Fibroblast of peridontal ligament (primary cell): ENCODE measurements around the gene CSNK1G2.
A peak's percentile ranks its signal among the peaks of the same experiment; 100 is the strongest.

Experiments used
- DNase-seq: peaks from one replicate; pipeline ENCODE4 v3.0.0-alpha.2; 2010; ENCODE audit errors: extremely low read depth

CSNK1G2 gene

DNA sequence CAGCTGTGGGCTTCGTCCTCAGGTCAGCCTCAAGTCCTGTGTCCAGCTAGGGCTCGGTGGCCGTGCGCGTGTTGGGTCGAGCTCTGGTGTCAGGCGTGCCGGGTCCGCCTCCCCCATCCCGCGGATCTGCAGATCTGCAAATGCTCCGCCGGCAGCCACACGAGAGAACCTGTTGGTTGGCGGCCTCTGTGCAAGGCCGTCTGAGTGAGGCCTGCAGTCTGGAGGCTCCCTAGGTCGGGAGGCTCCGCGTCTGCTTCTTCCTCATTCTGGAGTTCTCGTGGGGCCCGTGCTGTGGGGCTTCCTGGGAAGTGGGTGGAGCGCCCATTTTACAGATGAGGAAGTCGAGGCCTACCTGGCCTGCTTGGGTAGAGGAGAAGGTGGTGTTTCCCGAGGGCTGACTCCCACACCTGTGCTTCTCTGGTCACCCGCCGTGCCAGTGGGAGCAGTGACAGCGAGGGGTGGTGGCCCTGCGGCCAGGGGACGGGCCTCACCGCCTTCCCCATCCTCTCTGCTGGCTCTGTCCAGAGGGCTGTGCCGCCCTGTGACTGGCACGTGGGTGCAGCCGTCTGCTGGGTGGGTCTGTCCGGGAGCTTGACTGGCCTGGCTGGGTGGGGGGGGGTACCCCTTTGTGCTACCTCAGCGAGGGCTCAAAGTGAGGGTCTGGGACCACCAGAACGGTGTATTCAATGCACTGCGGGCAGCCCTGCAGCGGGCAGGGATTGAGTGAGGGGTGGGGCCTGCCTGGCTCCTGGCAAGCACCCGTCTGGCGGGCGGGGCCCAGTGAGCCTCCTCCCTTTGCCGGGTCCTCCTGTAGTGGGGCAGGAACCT is 3.3 kb downstream of the CSNK1G2 start:
- DNase-seq = no peak

DNA sequence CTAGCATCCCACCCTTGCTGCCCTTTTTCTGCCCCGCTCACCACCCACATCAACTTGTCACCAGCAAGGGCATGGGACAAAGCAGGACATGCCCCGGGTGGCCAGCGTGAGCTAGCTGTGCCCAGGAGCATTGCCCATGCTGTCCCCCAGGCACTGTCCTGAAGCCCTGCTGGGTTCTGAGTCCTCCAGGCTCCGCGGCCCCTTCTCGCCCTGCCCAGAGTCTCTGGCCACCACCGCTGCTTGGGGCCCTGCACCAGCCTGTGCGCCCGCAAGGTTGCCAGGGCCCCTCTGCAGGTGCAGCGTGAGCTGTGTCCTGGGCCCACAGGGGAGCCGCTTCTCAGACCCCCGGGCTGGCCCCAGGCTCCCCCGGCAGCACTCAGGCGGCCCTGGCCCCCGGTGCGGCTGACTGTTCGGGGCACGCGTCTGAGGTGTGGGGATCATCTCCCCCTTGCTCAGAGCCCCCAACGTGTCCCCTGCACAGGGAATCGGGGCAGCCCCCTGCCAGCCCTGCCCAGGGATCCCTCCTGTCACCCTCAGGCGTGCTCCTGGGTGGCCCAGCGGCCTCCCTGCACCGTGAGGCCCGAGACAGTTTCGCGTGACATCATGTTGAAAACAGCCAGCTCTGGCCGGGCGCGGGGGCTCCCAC is 4.1 kb downstream of the CSNK1G2 start:
- no peak for DNase-seq

DNA sequence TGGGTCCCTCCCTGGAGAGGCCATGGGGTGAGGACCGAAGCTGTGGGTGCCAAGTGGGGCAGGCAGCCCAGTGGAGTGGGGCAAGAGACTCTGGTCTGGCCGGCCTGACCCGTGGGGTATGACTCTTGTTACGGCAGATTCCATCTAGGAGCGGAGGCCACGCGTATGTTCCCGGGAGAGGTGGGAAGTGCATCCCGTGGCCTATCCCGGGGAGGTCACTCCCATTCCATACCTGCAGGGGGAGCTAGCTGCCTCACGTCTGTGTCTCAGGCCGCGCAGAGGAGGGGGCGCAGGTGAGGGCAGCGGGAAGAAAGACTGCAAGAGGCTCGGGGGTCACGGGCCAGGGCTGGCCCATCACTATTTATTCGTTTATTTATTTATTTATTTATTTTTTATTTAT is 4.9 kb downstream of the CSNK1G2 start:
- no peak for DNase-seq

DNA sequence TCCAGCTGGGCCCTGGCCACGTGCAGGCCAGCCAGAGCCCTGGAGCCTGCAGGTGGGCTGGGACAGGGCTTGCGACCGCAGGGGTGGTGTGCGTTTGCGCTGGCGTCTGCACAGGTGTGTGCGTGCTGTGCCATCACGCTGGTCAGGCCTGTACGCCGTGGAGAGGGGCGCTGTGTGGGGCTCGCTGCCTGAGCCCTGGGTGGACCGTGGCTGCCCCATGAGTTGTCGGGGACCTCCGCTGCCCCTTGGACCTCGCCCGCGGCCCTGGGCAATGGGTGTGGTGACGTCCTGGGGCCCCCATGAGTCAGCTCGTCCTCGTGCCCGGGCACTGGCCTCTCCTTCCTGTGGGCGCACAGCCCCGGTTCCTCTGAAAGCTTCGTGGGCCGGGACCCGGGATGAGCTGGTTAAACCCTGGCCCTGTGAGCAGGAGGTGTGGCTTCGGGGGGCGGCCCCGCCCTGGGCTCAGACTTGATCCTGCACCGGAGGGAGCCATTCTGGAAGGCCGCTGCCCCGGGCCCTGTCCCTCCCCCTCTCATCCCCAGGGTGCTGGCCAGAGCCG is 6.8 kb downstream of the CSNK1G2 start:
- no peak for DNase-seq

DNA sequence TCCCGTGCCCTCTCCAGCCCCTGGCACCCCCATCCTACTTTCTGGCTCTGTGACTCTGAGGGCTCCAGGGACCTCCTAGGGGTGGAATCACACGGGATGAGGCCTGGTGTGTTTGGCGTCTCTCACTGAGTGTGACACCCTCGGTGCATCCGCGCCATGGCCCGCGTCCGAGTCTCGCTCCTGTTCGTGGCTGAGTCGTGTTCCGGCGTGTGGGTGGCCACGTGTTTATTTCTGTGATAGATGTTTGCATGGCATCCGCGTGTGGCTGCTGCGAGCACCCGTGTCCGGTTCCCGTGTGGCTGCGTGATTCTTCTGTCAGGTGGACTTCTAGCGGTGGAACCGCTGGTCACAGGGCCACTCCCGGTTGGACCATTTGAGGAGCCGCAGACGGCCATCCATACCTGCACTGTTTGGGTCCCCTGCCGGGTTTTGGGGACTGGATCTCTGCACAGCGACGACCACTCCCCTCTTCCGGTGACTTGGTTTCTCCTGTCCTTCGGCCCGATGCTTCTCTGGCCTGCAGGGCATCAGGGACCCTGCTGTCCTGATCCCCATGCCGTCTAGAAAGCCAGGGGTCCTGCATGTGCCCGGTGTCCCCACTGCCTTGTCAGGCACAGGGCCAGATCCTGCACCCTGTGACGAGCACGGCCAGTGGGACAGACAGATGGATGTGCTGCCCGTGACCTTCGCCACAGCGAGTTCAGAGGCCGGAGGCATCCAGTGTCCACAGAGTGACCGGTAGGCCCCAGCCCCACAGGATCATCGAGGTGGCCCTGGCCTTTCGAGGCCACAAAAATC is 8.5 kb downstream of the CSNK1G2 start:
- no peak for DNase-seq

DNA sequence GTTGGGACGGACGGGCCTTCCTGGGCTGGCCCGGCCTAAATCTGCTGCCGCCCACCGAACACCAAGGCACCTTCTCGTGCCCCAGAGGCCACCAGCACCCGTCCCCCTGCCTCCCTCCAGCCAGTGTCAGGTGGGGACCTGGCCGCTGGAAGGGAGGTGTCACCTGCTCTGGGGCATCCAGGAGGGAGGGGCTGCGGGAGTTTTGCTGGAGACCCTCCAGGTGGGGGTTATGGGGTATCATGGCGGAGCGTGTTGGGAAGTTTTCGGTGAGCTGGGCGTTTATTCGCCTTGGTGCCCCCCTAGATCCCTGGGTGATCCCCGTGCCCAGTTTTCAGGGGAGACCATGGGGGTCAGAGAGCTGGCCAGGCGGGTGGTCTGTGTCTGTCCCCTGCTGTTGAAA is 9.7 kb downstream of the CSNK1G2 start:
- DNase-seq = no peak

DNA sequence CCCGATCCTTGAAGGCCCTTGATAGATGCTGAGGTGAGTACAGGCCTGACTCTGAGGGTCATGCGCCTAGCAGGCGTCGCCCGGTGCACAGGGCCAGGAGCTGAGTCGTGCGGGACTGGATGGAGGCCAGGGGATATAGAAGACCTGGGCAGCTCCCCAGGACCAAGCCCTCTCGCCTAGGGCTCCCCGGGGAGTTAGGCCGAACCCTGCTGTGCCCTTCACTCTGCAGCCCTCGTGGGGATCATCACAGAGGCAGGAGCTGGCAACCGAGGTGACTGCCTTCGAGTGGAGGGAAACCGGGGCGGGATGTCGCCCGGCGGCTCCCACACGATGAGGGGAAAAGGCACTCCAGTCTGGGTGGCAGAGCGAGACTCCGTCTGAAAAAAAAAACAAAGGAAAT is 11.7 kb downstream of the CSNK1G2 start:
- no peak for DNase-seq

DNA sequence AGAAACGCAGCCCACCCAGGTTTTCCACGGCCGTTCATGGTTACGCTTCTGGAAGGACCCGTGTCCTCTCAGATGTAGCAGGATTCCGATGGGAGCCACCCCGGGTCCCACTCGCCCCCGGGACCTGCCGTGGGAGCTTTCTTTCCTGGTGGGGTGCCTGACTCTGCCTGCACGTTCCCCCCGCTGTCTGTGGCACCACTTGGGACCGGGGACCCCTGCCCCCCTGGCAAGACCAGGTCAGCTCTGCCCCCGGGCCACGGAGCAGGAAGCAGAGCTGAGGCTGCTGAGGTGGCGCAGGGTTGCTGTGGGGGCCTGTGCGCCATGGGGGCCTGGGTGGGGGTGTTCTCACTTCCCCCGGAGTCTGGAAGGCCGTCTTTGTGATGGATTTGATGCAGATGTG is 12.1 kb downstream of the CSNK1G2 start:
- DNase-seq = no peak

DNA sequence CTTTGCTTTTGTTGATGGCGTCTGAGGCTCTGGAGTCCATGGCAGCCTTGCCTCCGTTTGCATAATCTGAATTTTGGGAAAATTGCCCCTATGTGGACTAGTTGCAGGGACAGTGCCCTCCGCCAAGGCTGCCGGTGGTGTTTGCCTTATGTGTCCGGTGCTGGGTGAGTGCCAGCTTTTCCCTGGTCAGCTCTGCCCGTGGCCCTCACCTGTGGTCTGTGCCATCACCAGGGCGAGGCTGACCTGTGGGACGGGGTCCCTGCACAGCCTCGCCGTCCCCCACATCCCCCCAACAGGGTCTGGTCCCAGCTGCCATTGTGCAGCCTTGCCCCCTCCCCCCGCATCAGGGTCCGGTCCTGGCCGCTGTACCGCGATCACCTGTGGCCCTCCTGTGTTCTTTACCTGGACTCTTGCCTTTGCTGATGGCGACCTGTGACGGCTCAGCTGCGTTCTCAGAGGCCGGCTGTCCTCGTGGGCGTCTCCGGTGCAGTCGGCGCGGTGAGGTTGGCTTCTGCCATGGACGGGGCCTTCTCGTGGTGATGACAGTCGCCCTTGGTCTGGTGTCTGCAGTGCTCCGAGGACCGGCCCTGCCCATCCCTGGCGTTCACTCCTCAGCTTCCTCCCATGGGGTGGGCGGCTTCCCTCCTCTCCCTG is 12.6 kb downstream of the CSNK1G2 start:
- DNase-seq = no peak

DNA sequence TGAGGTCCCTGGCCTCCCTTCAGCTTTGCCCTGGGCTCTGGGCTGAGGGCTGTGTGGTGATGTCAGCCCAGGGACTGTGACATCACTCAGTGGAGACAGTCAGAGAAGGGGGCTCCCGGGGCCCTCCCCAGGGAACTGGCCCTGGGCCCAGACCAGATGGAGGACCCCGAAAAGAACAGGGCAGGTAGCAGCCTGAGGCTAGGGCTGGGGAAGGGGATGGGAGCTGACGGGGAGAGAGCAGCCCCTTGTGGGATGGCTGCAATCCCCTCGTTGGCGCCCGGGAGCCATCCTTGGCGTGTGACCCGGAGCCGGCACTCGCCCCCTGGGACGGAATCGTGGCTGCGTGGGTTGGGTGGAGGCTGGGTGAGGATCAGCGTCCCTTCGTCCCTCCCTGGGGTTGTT is 13.6 kb downstream of the CSNK1G2 start:
- DNase-seq = no peak

DNA sequence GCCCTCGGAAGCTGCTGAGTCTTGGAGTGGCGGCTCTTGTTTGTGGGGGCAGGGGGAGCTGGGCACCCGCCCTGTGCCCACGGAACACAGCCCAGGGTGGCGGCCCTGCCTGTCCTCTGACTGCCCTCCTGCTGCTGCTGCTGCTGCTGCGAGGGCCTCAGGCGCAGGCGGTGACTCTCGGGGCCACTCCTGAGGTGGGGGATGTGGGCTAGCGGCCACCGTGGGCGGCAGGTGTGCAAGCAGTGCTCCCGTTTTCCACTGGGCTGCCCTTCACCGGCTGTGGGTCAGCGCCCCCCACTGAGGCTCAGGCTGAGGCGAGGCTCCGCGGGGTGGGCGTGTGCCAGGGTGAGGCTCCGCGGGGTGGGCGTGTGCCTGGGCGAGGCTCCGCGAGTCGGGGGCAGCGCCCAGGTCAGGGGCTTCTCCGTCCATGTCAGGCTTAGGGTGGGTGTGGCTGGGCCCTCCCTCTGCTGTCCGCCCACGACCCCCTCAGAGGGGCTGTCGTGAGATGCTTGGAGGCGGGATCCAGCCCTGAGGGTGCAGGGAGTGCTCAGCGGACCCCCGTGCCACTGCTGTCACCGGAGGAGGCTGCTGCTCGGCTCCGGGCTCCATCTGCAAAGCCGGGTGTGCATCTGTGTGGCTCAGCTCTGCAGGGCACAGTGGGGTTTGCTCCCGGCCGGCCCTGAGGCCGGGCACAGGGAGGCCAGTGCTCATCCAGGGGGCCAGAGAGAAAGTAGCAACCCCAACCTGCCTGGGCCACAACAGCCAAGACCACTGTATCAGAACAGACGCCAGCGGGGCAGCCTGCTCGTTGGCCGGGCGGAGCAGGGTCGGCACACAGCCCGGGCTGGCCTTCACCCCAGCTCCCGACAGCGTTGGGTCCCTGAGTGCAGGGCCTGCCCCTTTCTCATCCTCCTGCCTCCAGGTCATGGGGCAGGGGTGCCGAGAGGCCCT is 14.5 kb downstream of the CSNK1G2 start:
- no peak for DNase-seq

DNA sequence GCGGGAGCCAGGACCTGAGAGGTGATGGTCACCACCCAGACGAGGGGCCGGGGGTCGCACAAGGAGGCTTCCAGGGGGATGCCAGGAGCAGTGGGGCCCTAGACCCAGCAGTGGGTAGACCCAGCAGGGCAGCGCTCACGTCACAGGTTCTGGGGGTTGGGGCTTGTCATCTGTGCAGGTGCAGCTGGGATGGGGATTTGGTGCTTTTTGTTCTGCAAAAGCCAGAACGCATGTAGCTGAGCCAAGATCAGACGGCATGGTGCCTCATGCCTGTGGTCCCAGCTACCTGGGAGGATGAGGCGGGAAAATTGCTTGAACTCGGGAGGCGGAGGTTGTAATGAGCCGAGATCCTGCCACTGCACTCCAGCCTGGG is 15.1 kb downstream of the CSNK1G2 start:
- DNase-seq = no peak

DNA sequence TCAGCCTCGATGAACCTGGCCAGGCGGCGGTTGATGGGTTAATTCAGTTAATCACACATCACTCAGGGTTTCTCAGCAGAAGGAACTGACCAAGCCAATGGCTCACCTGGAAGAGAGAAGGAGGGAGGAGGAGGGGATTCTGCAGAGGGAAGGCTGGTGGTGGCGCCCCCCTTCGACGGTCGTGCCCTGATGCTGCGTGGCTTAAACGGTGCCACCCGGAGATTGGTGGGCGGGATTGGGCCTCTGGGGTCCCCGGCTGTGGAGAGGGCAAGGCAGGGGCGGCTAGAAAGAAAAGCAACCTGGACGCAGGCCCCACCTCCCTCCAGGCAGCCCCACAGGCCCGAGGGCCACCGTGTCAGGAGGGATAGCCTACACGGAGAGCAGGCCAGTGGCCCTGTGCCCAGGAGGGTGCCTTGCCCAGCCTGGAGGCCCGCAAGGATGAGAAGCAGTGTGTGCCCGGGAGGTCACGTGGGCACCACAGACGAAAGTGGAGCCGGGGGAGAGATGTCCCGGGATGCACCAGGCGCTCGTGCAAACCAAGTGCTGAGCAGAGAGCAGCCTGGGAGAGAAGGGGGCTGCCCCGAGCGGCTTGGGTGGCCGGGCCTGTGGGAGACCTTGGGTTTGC is 16.0 kb downstream of the CSNK1G2 start:
- DNase-seq = peak; percentile 25

DNA sequence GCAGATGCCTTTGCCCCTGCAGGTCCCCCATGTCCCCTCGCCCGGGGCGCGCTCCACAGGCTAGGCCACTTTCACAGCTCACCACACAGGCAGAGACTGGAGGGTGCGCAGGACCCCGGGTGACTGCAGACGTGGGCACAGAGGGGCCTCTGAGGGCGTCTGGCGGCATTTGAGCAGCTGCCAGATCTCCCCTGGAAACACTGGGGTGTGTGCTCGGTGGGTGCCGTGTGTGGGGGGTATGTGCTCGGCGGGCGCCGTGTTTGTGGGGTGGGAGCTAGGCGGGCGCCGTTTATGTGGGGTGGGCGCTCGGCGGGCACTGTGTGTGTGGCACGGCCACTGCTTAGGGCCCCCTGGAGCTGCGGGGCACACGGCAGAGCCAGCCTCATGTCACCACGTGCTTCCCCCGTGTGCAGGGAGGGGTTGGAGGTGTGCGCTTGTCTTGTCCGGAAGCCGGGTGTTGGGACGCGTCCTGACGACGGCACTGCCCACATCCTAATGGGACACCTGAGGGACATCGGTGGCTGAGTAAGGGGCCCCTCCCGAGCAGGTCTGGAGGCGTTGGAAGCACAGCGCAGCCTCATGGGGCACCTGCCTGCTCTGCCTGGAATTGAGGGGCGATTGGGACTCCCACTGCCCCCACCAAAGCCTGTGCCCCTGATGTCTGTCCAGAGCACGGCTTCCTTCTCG is 16.7 kb downstream of the CSNK1G2 start:
- no peak for DNase-seq

DNA sequence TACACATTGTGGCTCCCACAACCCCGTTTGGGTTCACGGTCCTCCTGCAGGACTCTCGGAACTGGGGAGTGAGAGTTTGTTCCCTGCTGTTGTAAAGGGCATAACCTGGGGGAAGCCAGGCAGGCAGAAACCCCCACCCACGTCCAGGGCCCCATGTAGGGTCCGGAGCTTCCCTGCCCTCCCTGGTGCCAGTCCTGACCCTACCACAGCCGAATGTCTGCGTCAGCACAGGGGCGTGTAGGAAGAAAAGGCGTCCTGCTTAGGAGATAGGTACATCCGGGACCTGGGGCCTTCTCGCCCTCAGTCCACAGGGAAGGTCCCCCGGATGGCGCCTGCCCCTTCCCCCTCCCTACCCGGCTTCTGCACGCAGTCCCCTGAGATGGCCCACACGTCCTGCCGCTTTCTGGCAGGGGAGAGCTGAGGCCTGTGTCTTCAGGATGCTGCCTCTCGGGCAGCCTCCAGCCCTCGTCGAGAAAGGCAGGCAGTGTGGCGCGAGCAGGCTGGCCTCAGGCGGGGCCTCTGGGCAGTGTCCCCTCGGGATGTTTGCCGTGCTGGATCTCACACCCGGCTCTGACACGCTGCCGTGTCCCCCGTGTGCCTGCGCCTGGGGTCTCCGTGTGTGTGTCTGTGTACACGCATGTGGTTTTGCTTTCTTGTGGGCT is 19.1 kb downstream of the CSNK1G2 start:
- no peak for DNase-seq

DNA sequence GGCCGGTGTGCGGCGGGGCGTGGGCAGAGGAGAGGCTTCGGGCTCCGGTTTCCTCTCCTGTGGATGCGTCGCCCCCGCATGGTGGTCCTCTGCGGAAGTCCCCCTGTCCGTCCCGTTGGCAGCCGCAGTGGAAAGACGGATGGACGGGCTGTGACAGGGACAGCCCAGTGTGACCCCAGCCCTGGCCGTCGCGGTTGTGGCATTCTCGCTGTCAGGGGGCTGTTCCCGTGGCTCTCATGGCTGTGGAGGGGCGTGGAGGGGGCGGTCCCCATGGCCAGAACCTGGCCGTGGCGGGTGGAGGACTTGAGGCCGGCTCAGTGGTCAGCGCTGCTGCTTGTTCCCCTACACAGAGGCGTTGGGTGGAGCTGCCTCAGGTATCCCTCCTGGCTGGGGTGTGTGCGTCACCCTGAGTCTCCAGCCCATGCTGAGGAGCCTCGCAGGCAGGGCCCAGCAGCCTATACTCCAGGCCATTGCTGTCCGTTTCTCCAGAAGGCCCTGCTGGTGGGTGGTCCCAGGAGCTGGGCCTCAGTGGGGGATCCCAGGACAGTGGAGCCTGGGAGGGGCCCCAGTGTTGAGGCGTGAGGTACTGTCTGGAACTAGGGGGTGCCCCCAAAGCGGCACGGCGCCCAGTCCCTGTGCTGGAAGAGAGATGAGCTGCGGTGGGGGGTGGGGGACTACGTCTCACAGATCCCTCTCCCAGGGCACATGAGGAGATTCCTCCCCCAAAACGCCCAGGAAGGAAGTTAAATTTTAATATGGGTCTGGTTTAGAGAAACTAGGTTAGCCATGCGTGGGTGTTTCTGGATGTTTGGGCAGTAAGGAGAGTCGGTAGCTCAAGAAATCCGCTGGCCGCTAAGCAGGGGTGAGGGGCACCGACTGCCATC is 20.3 kb downstream of the CSNK1G2 start:
- no peak for DNase-seq

DNA sequence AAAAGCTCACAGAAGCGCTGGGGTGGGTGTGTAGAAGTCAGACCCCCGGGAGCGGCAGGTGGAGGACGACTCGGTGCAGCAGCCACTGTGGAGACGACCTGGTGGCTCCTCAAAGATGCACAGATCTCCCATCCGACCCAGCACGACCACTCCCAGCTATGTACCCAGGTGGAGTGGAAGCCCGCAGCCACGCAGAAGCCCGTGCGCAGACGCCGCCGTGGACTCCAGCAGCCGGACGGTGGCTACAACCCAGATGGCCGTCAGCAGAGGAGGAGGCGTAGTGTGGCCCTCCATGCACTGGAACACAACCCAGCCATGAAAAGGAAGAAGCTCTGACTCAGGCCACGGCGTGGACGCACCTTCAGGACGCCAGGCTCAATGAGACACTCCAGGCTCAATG is 21.7 kb downstream of the CSNK1G2 start:
- DNase-seq = no peak

DNA sequence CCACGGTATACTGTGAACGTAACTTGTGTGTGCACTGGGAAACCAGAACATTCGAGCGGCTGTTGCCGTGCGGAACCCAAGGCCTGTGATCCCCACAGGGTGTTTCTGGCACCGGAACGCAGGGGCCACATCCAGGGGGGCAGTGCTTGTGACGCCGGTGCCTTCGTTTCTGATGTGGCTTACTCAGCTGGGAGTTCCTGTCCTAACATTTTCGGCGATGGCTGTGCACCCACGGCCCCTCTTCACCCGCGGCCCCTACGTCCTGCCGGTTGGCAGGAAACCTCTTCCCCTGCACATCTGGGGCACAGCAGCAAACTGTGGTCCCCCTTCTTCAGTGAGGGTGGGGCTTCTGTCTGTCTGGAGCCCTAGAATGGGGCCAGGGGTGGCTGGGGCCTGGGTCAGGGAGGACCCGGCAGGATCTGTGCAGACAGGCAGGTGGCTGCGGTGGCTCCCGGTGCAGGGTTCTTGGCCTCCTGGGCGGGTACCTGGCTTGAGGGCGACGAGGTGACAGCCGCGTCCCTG is 26.2 kb downstream of the CSNK1G2 start:
- no peak for DNase-seq
